LNCAP (cell line): ENCODE results near the gene CAV1.

Source experiments
- CTCF ChIP-seq: fragments of 450-650 bp; IDR thresholded peaks from 2 replicates; pipeline ENCODE4 v1.5.1; 2017; ENCODE audit warnings: mild to moderate bottlenecking

The CAV1 gene

GRCh38 chr7:116539879-116540278 lies 15.0 kb downstream of the CAV1 start:
- TF ChIP-seq CTCF: no peak

- no peak for TF ChIP-seq CTCF
These were observed 15.9 kb downstream of the CAV1 start for GRCh38 chr7:116540743-116541142.

- TF ChIP-seq CTCF: no peak
These were observed 17.1 kb downstream of the CAV1 start for GRCh38 chr7:116541951-116542350.

GRCh38 chr7:116542618-116543017 lies 17.8 kb downstream of the CAV1 start:
- TF ChIP-seq CTCF: no peak

- TF ChIP-seq CTCF: no peak
These were observed 18.8 kb downstream of the CAV1 start for GRCh38 chr7:116543664-116544063.

- no peak for TF ChIP-seq CTCF
These were observed 19.7 kb downstream of the CAV1 start for GRCh38 chr7:116544487-116544886.

GRCh38 chr7:116545411-116545993 lies 20.7 kb downstream of the CAV1 start:
- no peak for TF ChIP-seq CTCF

GRCh38 chr7:116546054-116546453 lies 21.2 kb downstream of the CAV1 start:
- TF ChIP-seq CTCF: no peak
